Breast epithelium (tissue), 3 donors: Measurements from ENCODE around the gene PPP5C.

Source experiments
- POLR2A ChIP-seq: fragments of 450-650 bp; IDR thresholded peaks from one replicate; pipeline ENCODE4 v1.6.1; 2016; ENCODE audit warnings: antibody characterized with exemption, mild to moderate bottlenecking, moderate library complexity
- POLR2AphosphoS5 ChIP-seq, 3 donors: sonication (generic); formaldehyde crosslinking; IDR thresholded peaks; one replicate each; pipeline ENCODE4 v1.6.1; 2017; ENCODE audit warnings: antibody characterized with exemption in 3 of 3
- TF ChIP-seq, protein P1 (sequence below), 3 donors: fragments of 450-650 bp; IDR thresholded peaks; one replicate each; pipeline ENCODE4 v1.5.1; 2016 to 2017; ENCODE audit warnings: antibody characterized with exemption in 3 of 3, mild to moderate bottlenecking in 3 of 3, moderate library complexity in 3 of 3

DNA sequence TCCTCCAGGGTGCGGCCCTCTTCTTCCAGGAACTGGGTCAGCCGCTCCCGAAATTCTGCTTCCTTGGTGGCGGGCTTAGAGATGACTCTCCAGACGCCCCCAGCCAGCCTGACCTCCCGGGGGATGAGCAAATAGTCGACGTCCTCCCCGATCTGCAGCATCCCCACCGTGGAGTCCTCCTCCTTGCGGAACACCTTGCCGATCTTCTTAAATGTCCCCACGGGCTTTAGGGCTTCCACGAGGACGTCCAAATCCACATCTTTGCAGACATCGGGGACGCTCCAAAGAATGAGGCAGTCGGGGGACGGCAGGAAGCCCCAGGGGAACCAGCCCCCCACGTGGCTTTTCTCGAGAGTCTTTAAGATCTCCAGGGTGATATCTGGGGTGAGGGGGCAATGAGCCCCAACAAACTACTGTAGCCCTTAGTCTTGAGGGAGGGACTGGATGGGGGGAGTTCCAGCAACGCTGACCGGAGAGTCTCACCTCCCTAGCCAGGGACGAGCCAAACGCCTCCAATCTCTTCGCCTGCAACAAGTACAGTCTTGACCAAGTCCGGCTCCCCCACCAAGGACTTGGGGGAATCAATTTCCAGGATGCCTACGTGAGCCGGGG, 65.9 kb downstream of the PPP5C start:
- TF ChIP-seq POLR2AphosphoS5 (IDR thresholded peaks at IDR 0.05) (no peak), POLR2A (no peak)
- TF ChIP-seq, protein P1, sequence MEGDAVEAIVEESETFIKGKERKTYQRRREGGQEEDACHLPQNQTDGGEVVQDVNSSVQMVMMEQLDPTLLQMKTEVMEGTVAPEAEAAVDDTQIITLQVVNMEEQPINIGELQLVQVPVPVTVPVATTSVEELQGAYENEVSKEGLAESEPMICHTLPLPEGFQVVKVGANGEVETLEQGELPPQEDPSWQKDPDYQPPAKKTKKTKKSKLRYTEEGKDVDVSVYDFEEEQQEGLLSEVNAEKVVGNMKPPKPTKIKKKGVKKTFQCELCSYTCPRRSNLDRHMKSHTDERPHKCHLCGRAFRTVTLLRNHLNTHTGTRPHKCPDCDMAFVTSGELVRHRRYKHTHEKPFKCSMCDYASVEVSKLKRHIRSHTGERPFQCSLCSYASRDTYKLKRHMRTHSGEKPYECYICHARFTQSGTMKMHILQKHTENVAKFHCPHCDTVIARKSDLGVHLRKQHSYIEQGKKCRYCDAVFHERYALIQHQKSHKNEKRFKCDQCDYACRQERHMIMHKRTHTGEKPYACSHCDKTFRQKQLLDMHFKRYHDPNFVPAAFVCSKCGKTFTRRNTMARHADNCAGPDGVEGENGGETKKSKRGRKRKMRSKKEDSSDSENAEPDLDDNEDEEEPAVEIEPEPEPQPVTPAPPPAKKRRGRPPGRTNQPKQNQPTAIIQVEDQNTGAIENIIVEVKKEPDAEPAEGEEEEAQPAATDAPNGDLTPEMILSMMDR (IDR thresholded peaks at IDR 0.05) = no peak
